IMR-90 (cell line): ENCODE measurements around the gene PLXND1. TPM values are rescaled to one million over a fixed set of nuclear protein-coding genes. Genes with fewer than 3 reads are reported as not detected.

ENCODE experiments used
- ATAC-seq: fragments of 200-7000 bp; cut with Tn5 transposase; 2 replicates; pipeline ENCODE4 v1.9.1; 2020; ENCODE audit warnings: low read depth, mild to moderate bottlenecking, moderate library complexity
- BruUV-seq: library from RNA; stranded (reverse); fragments of 400-500 nt; replicated peaks from 2 replicates; lab custom pipeline; 2021; lab: Mats Ljungman, UMichigan
- CTCF ChIA-PET: fragments of 300-600 bp; formaldehyde crosslinking; extraction: SDS; loops from one replicate; lab custom pipeline; 2021; ENCODE audit warnings: antibody characterized with exemption; lab: Yijun Ruan, JAX
- POLR2A ChIA-PET: fragments of 300-600 bp; sonication (Branson Sonifier 250); formaldehyde crosslinking; loops from one replicate; lab custom pipeline; 2022; ENCODE audit warnings: antibody characterized with exemption; ENCODE audit not compliant: unreplicated experiment; lab: Charles Lee
- DNase-seq: peaks from one replicate; pipeline ENCODE4 v3.0.0; 2013
- H2AFZ ChIP-seq: replicated peaks from 2 replicates; pipeline ENCODE3; 2013; ENCODE audit warnings: low read length, mild to moderate bottlenecking; ENCODE audit not compliant: poor library complexity
- H2AK5ac ChIP-seq: 2 replicates; pipeline ENCODE4 v1.6.1; 2013; ENCODE audit warnings: low read depth, low read length, inconsistent platforms
- H2AK9ac ChIP-seq: replicated peaks from 2 replicates; pipeline ENCODE3; 2013; ENCODE audit warnings: mild to moderate bottlenecking, low read depth, low read length, moderate library complexity; ENCODE audit not compliant: poor library complexity
- H2BK120ac ChIP-seq: 2 replicates; pipeline ENCODE4 v1.6.1; 2013; ENCODE audit warnings: low read depth, low read length, inconsistent platforms
- H2BK15ac ChIP-seq: 3 replicates; pipeline ENCODE4 v1.6.1; 2013; ENCODE audit warnings: low read depth, low read length, inconsistent platforms
- H2BK20ac ChIP-seq: 2 replicates; pipeline ENCODE4 v1.6.1; 2013; ENCODE audit warnings: low read depth, mild to moderate bottlenecking, inconsistent platforms, low read length, moderate library complexity
- H2BK5ac ChIP-seq: 2 replicates; pipeline ENCODE4 v1.6.1; 2013; ENCODE audit warnings: mild to moderate bottlenecking, low read depth, low read length, inconsistent platforms; ENCODE audit not compliant: poor library complexity, severe bottlenecking
- H3K14ac ChIP-seq: replicated peaks from 2 replicates; pipeline ENCODE4 v1.6.1; 2013; ENCODE audit warnings: low read depth, low read length, inconsistent platforms
- H3K18ac ChIP-seq: 2 replicates; pipeline ENCODE4 v1.6.1; 2013; ENCODE audit warnings: low read depth, low read length, control low read depth
- H3K23ac ChIP-seq: 2 replicates; pipeline ENCODE4 v1.6.1; 2013; ENCODE audit warnings: low read depth, low read length, inconsistent platforms
- H3K27ac ChIP-seq: 2 replicates; pipeline ENCODE4 v1.5.1; 2013; ENCODE audit warnings: mild to moderate bottlenecking, control low read depth, low read length; ENCODE audit not compliant: insufficient read depth
- H3K27me3 ChIP-seq: 2 replicates; pipeline ENCODE4 v1.6.1; 2013; ENCODE audit warnings: low read length; ENCODE audit not compliant: control insufficient read depth, insufficient read depth
- H3K36me3 ChIP-seq: 2 replicates; pipeline ENCODE4 v1.6.1; 2013; ENCODE audit warnings: low read length, mixed read lengths; ENCODE audit not compliant: control insufficient read depth, insufficient read depth
- H3K4ac ChIP-seq: 2 replicates; pipeline ENCODE4 v1.6.1; 2013; ENCODE audit warnings: low read depth, low read length, inconsistent platforms
- H3K4me1 ChIP-seq: 2 replicates; pipeline ENCODE4 v1.6.1; 2013; ENCODE audit warnings: low read length, mixed read lengths; ENCODE audit not compliant: control insufficient read depth, insufficient read depth
- H3K4me2 ChIP-seq: 2 replicates; pipeline ENCODE4 v1.6.1; 2013; ENCODE audit warnings: low read depth, mild to moderate bottlenecking, control low read depth, low read length, moderate library complexity
- H3K4me3 ChIP-seq: 2 replicates; pipeline ENCODE4 v1.5.1; 2013; ENCODE audit warnings: low read depth, mild to moderate bottlenecking, control low read depth, low read length, moderate library complexity; ENCODE audit not compliant: insufficient read depth
- H3K56ac ChIP-seq: 2 replicates; pipeline ENCODE4 v1.6.1; 2013; ENCODE audit warnings: low read length, inconsistent platforms; ENCODE audit not compliant: insufficient read depth; ENCODE audit errors: extremely low read depth
- H3K79me1 ChIP-seq, 2 experiments: 2 replicates each; pipeline ENCODE4 v1.6.1; 2013; ENCODE audit warnings: low read length in 2 of 2, inconsistent platforms in 1 of 2, low read depth in 1 of 2
- H3K9ac ChIP-seq: 2 replicates; pipeline ENCODE4 v1.6.1; 2013; ENCODE audit warnings: low read depth, low read length, control low read depth
- H3K9me1 ChIP-seq: 2 replicates; pipeline ENCODE4 v1.6.1; 2013; ENCODE audit warnings: low read length, inconsistent platforms; ENCODE audit not compliant: insufficient read depth
- H3K9me3 ChIP-seq: 2 replicates; pipeline ENCODE4 v1.6.1; 2013; ENCODE audit warnings: low read length; ENCODE audit not compliant: control insufficient read depth, insufficient read depth
- H4K20me1 ChIP-seq: 2 replicates; pipeline ENCODE4 v1.6.1; 2013; ENCODE audit warnings: low read length, inconsistent platforms; ENCODE audit not compliant: insufficient read depth
- H4K5ac ChIP-seq: 2 replicates; pipeline ENCODE4 v1.6.1; 2013; ENCODE audit warnings: mild to moderate bottlenecking, low read depth, low read length, control low read depth
- H4K8ac ChIP-seq, 2 experiments: 2 replicates each; pipeline ENCODE4 v1.6.1; 2013; ENCODE audit warnings: low read depth in 2 of 2, low read length in 2 of 2, control low read depth in 1 of 2, inconsistent platforms in 1 of 2
- H4K91ac ChIP-seq: 2 replicates; pipeline ENCODE4 v1.6.1; 2013; ENCODE audit warnings: low read depth, low read length, inconsistent platforms; ENCODE audit not compliant: insufficient read depth
- BHLHE40 ChIP-seq: fragments of 150-350 bp; IDR thresholded peaks from 2 replicates; pipeline ENCODE4 v1.6.1; 2016; ENCODE audit warnings: mild to moderate bottlenecking, low read depth, low read length
- CEBPB ChIP-seq: IDR thresholded peaks from 2 replicates; pipeline ENCODE4 v1.6.1; 2012; ENCODE audit warnings: low read depth, low read length, improper control_type of control experiment
- CHD1 ChIP-seq: IDR thresholded peaks from 2 replicates; pipeline ENCODE4 v1.6.1; 2012; ENCODE audit warnings: low read depth, low read length, improper control_type of control experiment
- FOS ChIP-seq: fragments of 150-350 bp; IDR thresholded peaks from 2 replicates; pipeline ENCODE4 v1.6.1; 2016; ENCODE audit warnings: low read depth, low read length
- MAFK ChIP-seq: IDR thresholded peaks from 2 replicates; pipeline ENCODE4 v1.6.1; 2012; ENCODE audit warnings: low read depth, low read length, improper control_type of control experiment
- MAZ ChIP-seq: IDR thresholded peaks from 2 replicates; pipeline ENCODE4 v1.6.1; 2012; ENCODE audit warnings: low read depth, mild to moderate bottlenecking, low read length, improper control_type of control experiment, moderate library complexity, borderline replicate concordance
- MXI1 ChIP-seq: IDR thresholded peaks from 2 replicates; pipeline ENCODE4 v1.6.1; 2012; ENCODE audit warnings: low read depth, mild to moderate bottlenecking, low read length, moderate library complexity, borderline replicate concordance
- NFE2L2 ChIP-seq: fragments of 150-350 bp; IDR thresholded peaks from 2 replicates; pipeline ENCODE4 v1.6.1; 2016; ENCODE audit warnings: low read depth, mild to moderate bottlenecking, low read length
- POLR2A ChIP-seq: IDR thresholded peaks from 2 replicates; pipeline ENCODE4 v1.6.1; 2012; ENCODE audit warnings: mild to moderate bottlenecking, low read depth, low read length
- RCOR1 ChIP-seq: IDR thresholded peaks from 2 replicates; pipeline ENCODE4 v1.6.1; 2012; ENCODE audit warnings: mild to moderate bottlenecking, low read length, improper control_type of control experiment; ENCODE audit not compliant: insufficient replicate concordance
- RFX5 ChIP-seq: IDR thresholded peaks from 2 replicates; pipeline ENCODE4 v1.8.0; 2012; ENCODE audit warnings: low read depth, mild to moderate bottlenecking, low read length, moderate library complexity
- SMC3 ChIP-seq: fragments of 150-350 bp; IDR thresholded peaks from 2 replicates; pipeline ENCODE4 v1.6.1; 2016; ENCODE audit warnings: low read depth, mild to moderate bottlenecking, antibody characterized with exemption, low read length, moderate library complexity
- WGBS, 2 experiments: methylation state at CpG; one replicate each; pipeline versions ENCODE4 v1.1.5 to v1.1.7; 2013; ENCODE audit warnings: missing lambda C conversion rate in 2 of 2; ENCODE audit not compliant: insufficient read length in 1 of 2; ENCODE audit errors: extremely low coverage in 2 of 2; 5-methylcytosine and 5-hydroxymethylcytosine counted together
- dilution Hi-C: fragments of 300-500 bp; cut with HindIII; formaldehyde crosslinking; loops from one replicate; pipeline ENCODE4 v1.14.3; 2018; ENCODE audit warnings: low sequenced_read_pairs; ENCODE audit not compliant: unreplicated experiment
- in situ Hi-C: fragments of 300-500 bp; cut with MboI; formaldehyde crosslinking; loops from 3 replicates; pipeline ENCODE4 v1.14.3; 2019; ENCODE audit warnings: low sequenced_read_pairs, inconsistent platforms, mixed read lengths
- intact Hi-C: fragments of 100-400 bp; cut with micrococcal nuclease; formaldehyde crosslinking; loops from 2 replicates; pipeline ENCODE4 v1.10.0; 2022
- polyA plus RNA-seq, 3 experiments: library from polyadenylated mRNA; depleted of rRNA; stranded (reverse); fragments of >200 nt; gene quantifications; 2 replicates each; pipeline ENCODE4 v1.2.3, GENCODE V29; 2012; ENCODE audit warnings: low replicate concordance in 1 of 3
- total RNA-seq: library from RNA; depleted of rRNA; stranded (reverse); fragments of >200 nt; gene quantifications from 2 replicates; pipeline ENCODE4 v1.2.3, GENCODE V29; 2012
- TF ChIP-seq, protein P1 (sequence below): fragments of 150-350 bp; IDR thresholded peaks from 2 replicates; pipeline ENCODE4 v1.6.1; 2017; ENCODE audit warnings: mild to moderate bottlenecking, antibody characterized with exemption, low read length, low read depth
- TF ChIP-seq, protein P2 (sequence below): conservative IDR thresholded peaks from 2 replicates; pipeline ENCODE4 v1.5.1; 2012; ENCODE audit warnings: mild to moderate bottlenecking, low read depth, low read length, improper control_type of control experiment

The PLXND1 gene
- total and polyA plus RNA-seq, 2 of the 4 experiments (the other 2 are of a cell fraction), result 19.2 to 67.1 TPM

DNA sequence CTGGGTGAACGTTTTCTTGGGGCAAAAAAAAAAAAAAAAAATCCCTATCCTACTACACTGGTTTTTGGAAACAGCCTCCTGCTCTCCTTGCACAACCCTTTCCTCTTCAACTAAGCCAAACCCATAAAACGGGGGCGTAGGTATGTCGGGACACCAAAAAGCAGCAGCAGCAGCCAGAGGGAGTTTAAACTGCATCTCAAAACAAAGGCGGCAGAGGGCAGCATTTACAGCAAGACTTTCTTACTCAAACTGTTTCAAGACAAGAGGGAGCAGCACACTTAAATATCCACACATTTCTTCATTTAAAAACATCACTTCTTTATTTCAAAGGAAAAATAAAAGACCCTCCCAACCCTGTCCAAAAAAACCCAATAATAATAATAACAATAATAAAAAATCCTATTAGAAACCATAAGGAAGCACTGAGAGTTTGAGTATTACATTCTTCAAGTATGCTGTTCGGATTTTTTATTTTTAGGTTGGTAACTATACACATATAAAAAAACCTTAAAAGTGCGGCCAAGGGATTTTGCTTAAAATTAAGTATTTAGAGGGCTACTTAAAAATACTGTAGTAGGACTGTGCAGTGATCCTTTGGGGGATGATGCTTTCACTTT is 43.9 kb upstream of the PLXND1 start:
- H2BK20ac ChIP-seq, result peak overlapping the region; percentile 79
- no peak overlapping the region for H2AK9ac ChIP-seq
- peaks cover 0 to 12% of the 10 kb centered on the region in 2 experiments; a peak in 2 of 4 replicates for H3K79me1 ChIP-seq
- H3K4me2 ChIP-seq, result no peak overlapping the region
- 0 out of 4 replicates have a peak overlapping the region, but pooled peaks have one; percentile 14 to 17 for H4K8ac ChIP-seq
- H3K4me1 ChIP-seq, result peaks cover 17% of the 10 kb centered on the region
- H4K91ac ChIP-seq, result peak overlapping the region; percentile 55
- peak overlapping the region; percentile 21 for H2BK120ac ChIP-seq
- in situ Hi-C loops (loop anchor here (5.0 to 10.0 kb wide), 2 partner anchors 172 to 284 kb away; no protein-coding TSS in a partner anchor), intact Hi-C loops (loop anchor here (1.0 to 5.0 kb wide), 5 partner anchors 77 to 284 kb away; no protein-coding TSS in a partner anchor), dilution Hi-C loops (no loop called here)
- peak overlapping the region; percentile 84 for H2AK5ac ChIP-seq
- peak overlapping the region; percentile 53; the same call in 1 of the 3 replicates for H2BK15ac ChIP-seq
- no peak overlapping the region for H3K56ac ChIP-seq
- peak; percentile 75; the same call in 1 of the 2 replicates for ATAC-seq
- no peaks in the 10 kb centered on the region for H3K36me3 ChIP-seq
- peak overlapping the region; percentile 66; the same call in 1 of the 2 replicates for H3K4ac ChIP-seq
- POLR2A ChIA-PET, result no interaction called here
- H4K5ac ChIP-seq, result no peak overlapping the region
- peak; percentile 84 for DNase-seq
- H3K9ac ChIP-seq, result no peak overlapping the region
- no peak overlapping the region for H2AFZ ChIP-seq
- no peaks in the 10 kb centered on the region for H3K27me3 ChIP-seq
- H3K23ac ChIP-seq, result no peak overlapping the region
- peak overlapping the region; percentile 85 for H3K14ac ChIP-seq
- H3K9me1 ChIP-seq, result peaks cover 8% of the 10 kb centered on the region; the same call in 1 of the 2 replicates
- peaks cover 5% of the 10 kb centered on the region; the same call in 1 of the 2 replicates for H4K20me1 ChIP-seq
- no peaks in the 10 kb centered on the region for H3K9me3 ChIP-seq
- H3K18ac ChIP-seq, result no peak overlapping the region
- no peak overlapping the region for H3K27ac ChIP-seq
- 0% methylated on average over 1 of the region's 7 CpGs; no CpG with 5 or more reads in 1 of the 2 experiments for WGBS, 2 experiments
- no peak overlapping the region for H3K4me3 ChIP-seq
- CTCF ChIA-PET, result interaction anchor here (0.7 to 1.4 kb wide), 3 partner anchors 9 to 179 kb away, joined by 3 read pairs; no protein-coding TSS in a partner anchor
- BruUV-seq, result no TSS peak
- H2BK5ac ChIP-seq, result peak overlapping the region; percentile 5
- TF ChIP-seq CEBPB (peak; percentile 74), RFX5 (no peak), MAFK (no peak), POLR2A (no peak), MXI1 (no peak), BHLHE40 (no peak), CHD1 (no peak), SMC3 (peak; percentile 88), NFE2L2 (no peak), RCOR1 (no peak), MAZ (no peak), FOS (no peak)
- TF ChIP-seq, protein P1, sequence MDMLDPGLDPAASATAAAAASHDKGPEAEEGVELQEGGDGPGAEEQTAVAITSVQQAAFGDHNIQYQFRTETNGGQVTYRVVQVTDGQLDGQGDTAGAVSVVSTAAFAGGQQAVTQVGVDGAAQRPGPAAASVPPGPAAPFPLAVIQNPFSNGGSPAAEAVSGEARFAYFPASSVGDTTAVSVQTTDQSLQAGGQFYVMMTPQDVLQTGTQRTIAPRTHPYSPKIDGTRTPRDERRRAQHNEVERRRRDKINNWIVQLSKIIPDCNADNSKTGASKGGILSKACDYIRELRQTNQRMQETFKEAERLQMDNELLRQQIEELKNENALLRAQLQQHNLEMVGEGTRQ, result no peak
- TF ChIP-seq, protein P2, sequence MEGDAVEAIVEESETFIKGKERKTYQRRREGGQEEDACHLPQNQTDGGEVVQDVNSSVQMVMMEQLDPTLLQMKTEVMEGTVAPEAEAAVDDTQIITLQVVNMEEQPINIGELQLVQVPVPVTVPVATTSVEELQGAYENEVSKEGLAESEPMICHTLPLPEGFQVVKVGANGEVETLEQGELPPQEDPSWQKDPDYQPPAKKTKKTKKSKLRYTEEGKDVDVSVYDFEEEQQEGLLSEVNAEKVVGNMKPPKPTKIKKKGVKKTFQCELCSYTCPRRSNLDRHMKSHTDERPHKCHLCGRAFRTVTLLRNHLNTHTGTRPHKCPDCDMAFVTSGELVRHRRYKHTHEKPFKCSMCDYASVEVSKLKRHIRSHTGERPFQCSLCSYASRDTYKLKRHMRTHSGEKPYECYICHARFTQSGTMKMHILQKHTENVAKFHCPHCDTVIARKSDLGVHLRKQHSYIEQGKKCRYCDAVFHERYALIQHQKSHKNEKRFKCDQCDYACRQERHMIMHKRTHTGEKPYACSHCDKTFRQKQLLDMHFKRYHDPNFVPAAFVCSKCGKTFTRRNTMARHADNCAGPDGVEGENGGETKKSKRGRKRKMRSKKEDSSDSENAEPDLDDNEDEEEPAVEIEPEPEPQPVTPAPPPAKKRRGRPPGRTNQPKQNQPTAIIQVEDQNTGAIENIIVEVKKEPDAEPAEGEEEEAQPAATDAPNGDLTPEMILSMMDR, result peak; percentile 91
